Heart left ventricle (tissue), 13 donors: ENCODE measurements around the gene MTRFR.

Experiments used
- POLR2A ChIP-seq, 2 donors: fragments of 450-650 bp; IDR thresholded peaks; one replicate each; pipeline ENCODE4 v1.6.1; 2017; ENCODE audit warnings: antibody characterized with exemption in 2 of 2, mild to moderate bottlenecking in 2 of 2, moderate library complexity in 2 of 2
- TF ChIP-seq, protein P1 (sequence below), 12 donors: fragments of 200-600 bp; sonication (generic) in 4 of 12; IDR thresholded peaks; one replicate each; pipeline versions ENCODE4 v1.5.0 to v1.8.0; 2018 to 2022; ENCODE audit warnings: antibody characterized with exemption in 12 of 12, mild to moderate bottlenecking in 5 of 12
- donor health status: ischemic (EF 13 %, LVEDD 7.1; RV severe dilation, severe dysfunction).
- donor health status: DM: no; HTN: yes; CAD: no.
- donor health status: DM: no; HTN: no; CAD: no.
- donor health status: ischemic (EF 25% LVEDD 6.9; RV normal size, moderate dysfunction).
- donor health status: ischemic (EF 25% LVEDD 5.7; RV mildly dilated, moderate dysfunction).
- donor health status: ischemic (EF 35%, LVEDD 5.7; RV mildly dilated, moderate dysfunction).
- donor health status: nonischemic (EF 11% LVEDD 7.7; RV severe dilation, severe dysfunction).
- donor health status: DM: yes; HTN: yes; CAD: no.
- donor health status: PGD.
- donor health status: ischemic (EF 29% LVEDD 5.4; RV normal size, mild dysfunction).
- donor health status: nonischemic (EF 23%, LVEDD 6.1; RV moderate dilation, normal function).

GRCh38 chr12:123268850-123269249 lies 35.6 kb downstream of the MTRFR start:
- TF ChIP-seq, protein P1, sequence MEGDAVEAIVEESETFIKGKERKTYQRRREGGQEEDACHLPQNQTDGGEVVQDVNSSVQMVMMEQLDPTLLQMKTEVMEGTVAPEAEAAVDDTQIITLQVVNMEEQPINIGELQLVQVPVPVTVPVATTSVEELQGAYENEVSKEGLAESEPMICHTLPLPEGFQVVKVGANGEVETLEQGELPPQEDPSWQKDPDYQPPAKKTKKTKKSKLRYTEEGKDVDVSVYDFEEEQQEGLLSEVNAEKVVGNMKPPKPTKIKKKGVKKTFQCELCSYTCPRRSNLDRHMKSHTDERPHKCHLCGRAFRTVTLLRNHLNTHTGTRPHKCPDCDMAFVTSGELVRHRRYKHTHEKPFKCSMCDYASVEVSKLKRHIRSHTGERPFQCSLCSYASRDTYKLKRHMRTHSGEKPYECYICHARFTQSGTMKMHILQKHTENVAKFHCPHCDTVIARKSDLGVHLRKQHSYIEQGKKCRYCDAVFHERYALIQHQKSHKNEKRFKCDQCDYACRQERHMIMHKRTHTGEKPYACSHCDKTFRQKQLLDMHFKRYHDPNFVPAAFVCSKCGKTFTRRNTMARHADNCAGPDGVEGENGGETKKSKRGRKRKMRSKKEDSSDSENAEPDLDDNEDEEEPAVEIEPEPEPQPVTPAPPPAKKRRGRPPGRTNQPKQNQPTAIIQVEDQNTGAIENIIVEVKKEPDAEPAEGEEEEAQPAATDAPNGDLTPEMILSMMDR (IDR thresholded peaks at IDR 0.05): no peak
- no peak for TF ChIP-seq POLR2A (IDR thresholded peaks at IDR 0.05)
